ENCODE measurements around the gene CCPG1.

DNA sequence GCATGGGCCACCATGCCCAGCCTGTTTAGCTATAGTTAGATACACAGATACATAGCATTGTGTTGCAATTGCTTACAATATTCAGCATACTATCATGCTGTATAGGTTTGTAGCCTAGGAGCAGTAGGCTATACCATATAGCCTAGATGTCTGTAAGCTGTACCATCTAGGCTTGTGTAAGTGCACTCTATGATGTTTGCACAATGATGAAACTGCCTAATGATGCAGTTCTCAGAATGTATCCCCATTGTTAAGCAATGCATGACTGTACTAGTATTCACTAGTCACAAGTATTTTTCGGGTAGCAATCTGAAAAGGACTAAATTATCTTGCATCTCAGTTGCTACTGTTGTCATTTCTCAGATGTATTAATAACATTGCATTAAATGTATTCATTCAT lies 73.2 kb downstream of the CCPG1 start:
- TF ChIP-seq, protein P1, sequence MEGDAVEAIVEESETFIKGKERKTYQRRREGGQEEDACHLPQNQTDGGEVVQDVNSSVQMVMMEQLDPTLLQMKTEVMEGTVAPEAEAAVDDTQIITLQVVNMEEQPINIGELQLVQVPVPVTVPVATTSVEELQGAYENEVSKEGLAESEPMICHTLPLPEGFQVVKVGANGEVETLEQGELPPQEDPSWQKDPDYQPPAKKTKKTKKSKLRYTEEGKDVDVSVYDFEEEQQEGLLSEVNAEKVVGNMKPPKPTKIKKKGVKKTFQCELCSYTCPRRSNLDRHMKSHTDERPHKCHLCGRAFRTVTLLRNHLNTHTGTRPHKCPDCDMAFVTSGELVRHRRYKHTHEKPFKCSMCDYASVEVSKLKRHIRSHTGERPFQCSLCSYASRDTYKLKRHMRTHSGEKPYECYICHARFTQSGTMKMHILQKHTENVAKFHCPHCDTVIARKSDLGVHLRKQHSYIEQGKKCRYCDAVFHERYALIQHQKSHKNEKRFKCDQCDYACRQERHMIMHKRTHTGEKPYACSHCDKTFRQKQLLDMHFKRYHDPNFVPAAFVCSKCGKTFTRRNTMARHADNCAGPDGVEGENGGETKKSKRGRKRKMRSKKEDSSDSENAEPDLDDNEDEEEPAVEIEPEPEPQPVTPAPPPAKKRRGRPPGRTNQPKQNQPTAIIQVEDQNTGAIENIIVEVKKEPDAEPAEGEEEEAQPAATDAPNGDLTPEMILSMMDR (optimal IDR thresholded peaks at IDR 0.05 in 1 of 3, IDR thresholded peaks at IDR 0.05 in 1 of 3, conservative IDR thresholded peaks at IDR 0.05 in 1 of 3; ENCODE audit: extremely low read depth in 1 of 3, insufficient read depth in 2 of 3, low read length in 3 of 3), result no peak
- TF ChIP-seq EZH2 (IDR thresholded peaks at IDR 0.05; ENCODE audit: low read length), result no peak
